Lung (tissue), 12 donors: ENCODE data around the gene ZNF189. TPM values are rescaled to one million over a fixed set of nuclear protein-coding genes. Genes with fewer than 3 reads are reported as not detected.

Source experiments
- ATAC-seq: fragments of 200-7000 bp; cut with Tn5 transposase; one replicate; pipeline ENCODE4 v1.9.1; 2020; ENCODE audit warnings: moderate number of reproducible peaks; ENCODE audit not compliant: insufficient read depth, low FRiP score
- DNase-seq, 3 donors: peaks; one replicate each; pipeline ENCODE4 v3.0.0-alpha.2; 2013 to 2017
- H3K27ac ChIP-seq, 2 donors: one replicate each; pipeline ENCODE4 v1.5.1; 2013; ENCODE audit warnings: mild to moderate bottlenecking in 2 of 2, moderate library complexity in 2 of 2, control low read depth in 1 of 2, inconsistent platforms in 1 of 2, low read depth in 1 of 2, low read length in 1 of 2
- H3K27me3 ChIP-seq, 3 donors: one replicate each; pipeline ENCODE4 v1.5.1; 2013; ENCODE audit warnings: low read length in 2 of 3; ENCODE audit not compliant: control insufficient read depth in 3 of 3, insufficient read depth in 3 of 3
- H3K36me3 ChIP-seq, 4 donors: one replicate each; pipeline ENCODE4 v1.5.1; 2013; ENCODE audit warnings: low read length in 4 of 4, mild to moderate bottlenecking in 1 of 4, moderate library complexity in 1 of 4; ENCODE audit not compliant: control insufficient read depth in 4 of 4, insufficient read depth in 4 of 4
- H3K4me1 ChIP-seq, 5 donors: one replicate each; pipeline ENCODE4 v1.5.1; 2013; ENCODE audit warnings: low read length in 5 of 5, mild to moderate bottlenecking in 2 of 5, moderate library complexity in 1 of 5; ENCODE audit not compliant: control insufficient read depth in 5 of 5, insufficient read depth in 5 of 5
- H3K4me3 ChIP-seq: one replicate; pipeline ENCODE4 v1.5.1; 2013; ENCODE audit warnings: mild to moderate bottlenecking, control low read depth, moderate library complexity
- H3K9ac ChIP-seq, 2 donors: one replicate each; pipeline ENCODE4 v1.5.1; 2013; ENCODE audit warnings: low read length in 2 of 2, control low read depth in 1 of 2; ENCODE audit not compliant: insufficient read depth in 1 of 2
- H3K9me3 ChIP-seq, 4 donors: one replicate each; pipeline ENCODE4 v1.5.1; 2013; ENCODE audit warnings: low read length in 3 of 4, mild to moderate bottlenecking in 1 of 4, moderate library complexity in 1 of 4; ENCODE audit not compliant: control insufficient read depth in 4 of 4, insufficient read depth in 3 of 4
- CTCF ChIP-seq: IDR thresholded peaks from 2 replicates; pipeline ENCODE4 v1.5.1; 2012; ENCODE audit warnings: mild to moderate bottlenecking; ENCODE audit errors: control extremely low read depth, extremely low read depth
- WGBS, 2 donors: extraction: QIAGEN DNeasy Blood & Tissue Kit; methylation state at CpG; one replicate each; pipeline ENCODE4 v1.1.7; 2013; 5-methylcytosine and 5-hydroxymethylcytosine counted together
- polyA plus RNA-seq, 2 donors: library from polyadenylated mRNA; stranded (reverse); fragments of 200-250 nt; gene quantifications; one replicate each; pipeline ENCODE4 v1.2.1, GENCODE V29; 2013
- total RNA-seq, 2 donors: library from RNA; depleted of rRNA in 1 of 2; stranded (reverse); fragments of >200 nt in 1 of 2; gene quantifications; one replicate each; pipeline ENCODE4 v1.2.1, GENCODE V29; 2014 to 2021
- donor health status: control.
- donor health status: control.
- donor health status: Bipolar disorder and iron deficiency.
- donor health status: healthy.
- donor health status: DM: yes; HTN: yes; CAD: no.

The ZNF189 gene
- total and polyA plus RNA-seq, 4 donors = 5.9 to 34.1 (median 11.7) TPM

GRCh38 chr9:101419863-101420262 lies 21.2 kb downstream of the ZNF189 start:
- Histone ChIP-seq H3K4me3 (no peak overlapping the region), H3K27me3 (no peaks in the 10 kb centered on the region)
- DNase-seq = no peak

GRCh38 chr9:101421653-101422065 lies 23.0 kb downstream of the ZNF189 start:
- H3K9ac ChIP-seq = no peak overlapping the region
- H3K9me3 ChIP-seq = peaks cover 0 to 5% (median 1%) of the 10 kb centered on the region in 4 donors
- TF ChIP-seq CTCF = no peak
- no peak overlapping the region for H3K4me3 ChIP-seq
- no peaks in the 10 kb centered on the region for H3K36me3 ChIP-seq
- ATAC-seq (no peak), DNase-seq (peak in 1 of 3 donors; percentile 22)
- no peak overlapping the region for H3K27ac ChIP-seq
- H3K4me1 ChIP-seq = peaks cover 0 to 2% (median 0%) of the 10 kb centered on the region in 5 donors
- WGBS, 2 donors = 72 to 82% methylated on average over 5 of the region's 5 CpGs
- no peaks in the 10 kb centered on the region for H3K27me3 ChIP-seq

More at GRCh38 chr9:101419863-101420262, 21.2 kb downstream of the ZNF189 start:
- Histone ChIP-seq H3K36me3 (peaks cover 0 to 9% (median under 1%) of the 10 kb centered on the region in 4 donors), H3K4me1 (peaks cover 0 to 2% (median 0%) of the 10 kb centered on the region in 5 donors), H3K9ac (no peak overlapping the region), H3K9me3 (peaks cover 0 to 9% (median 3%) of the 10 kb centered on the region in 4 donors), H3K27ac (no peak overlapping the region)
- 89 to 93% methylated on average over 2 of the region's 2 CpGs for WGBS, 2 donors
- no peak for ATAC-seq
- TF ChIP-seq CTCF = no peak

GRCh38 chr9:101427358-101427757 lies 28.7 kb downstream of the ZNF189 start:
- TF ChIP-seq CTCF = no peak
- 91 to 92% methylated on average over 8 of the region's 8 CpGs for WGBS, 2 donors
- ATAC-seq (no peak), DNase-seq (no peak)
- no peaks in the 10 kb centered on the region for H3K36me3 ChIP-seq
- no peak overlapping the region for H3K9ac ChIP-seq
- no peaks in the 10 kb centered on the region for H3K9me3 ChIP-seq
- no peaks in the 10 kb centered on the region for H3K27me3 ChIP-seq
- no peak overlapping the region for H3K27ac ChIP-seq
- H3K4me3 ChIP-seq = no peak overlapping the region
- H3K4me1 ChIP-seq = peaks cover 0 to 2% (median 0%) of the 10 kb centered on the region in 5 donors
